Peyer's patch (tissue), 4 donors: Measurements from ENCODE around the gene C17orf50.

Experiments
- POLR2A ChIP-seq, 2 donors: fragments of 450-650 bp; IDR thresholded peaks; one replicate each; pipeline ENCODE4 v1.5.1; 2017; ENCODE audit warnings: antibody characterized with exemption in 2 of 2, mild to moderate bottlenecking in 2 of 2, moderate library complexity in 2 of 2
- TF ChIP-seq, protein P1 (sequence below), 6 experiments: fragments of 450-650 bp in 4 of 6; fragments of 200-600 bp in 2 of 6; sonication (generic) in 1 of 6; IDR thresholded peaks; one replicate each; pipeline ENCODE4 v1.5.1; 2017 to 2019; ENCODE audit warnings: antibody characterized with exemption in 6 of 6, mild to moderate bottlenecking in 3 of 6, moderate library complexity in 1 of 6

DNA sequence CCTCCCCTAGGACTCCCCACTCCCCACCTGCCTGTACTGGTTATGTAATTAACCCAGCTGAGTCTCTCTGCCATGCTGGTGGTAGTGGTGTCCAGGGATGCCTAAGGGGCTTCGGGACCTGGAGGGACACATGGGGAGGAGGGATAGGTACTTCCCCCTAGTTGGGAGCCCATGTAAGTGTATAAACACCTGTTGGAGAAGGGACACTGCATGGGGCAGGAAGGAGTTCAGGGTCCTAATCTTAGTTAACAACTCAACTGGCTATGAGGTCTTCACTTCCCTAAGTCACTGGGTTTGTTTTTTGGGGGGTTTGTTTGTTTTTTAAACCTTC is 27.9 kb upstream of the C17orf50 start:
- TF ChIP-seq, protein P1, sequence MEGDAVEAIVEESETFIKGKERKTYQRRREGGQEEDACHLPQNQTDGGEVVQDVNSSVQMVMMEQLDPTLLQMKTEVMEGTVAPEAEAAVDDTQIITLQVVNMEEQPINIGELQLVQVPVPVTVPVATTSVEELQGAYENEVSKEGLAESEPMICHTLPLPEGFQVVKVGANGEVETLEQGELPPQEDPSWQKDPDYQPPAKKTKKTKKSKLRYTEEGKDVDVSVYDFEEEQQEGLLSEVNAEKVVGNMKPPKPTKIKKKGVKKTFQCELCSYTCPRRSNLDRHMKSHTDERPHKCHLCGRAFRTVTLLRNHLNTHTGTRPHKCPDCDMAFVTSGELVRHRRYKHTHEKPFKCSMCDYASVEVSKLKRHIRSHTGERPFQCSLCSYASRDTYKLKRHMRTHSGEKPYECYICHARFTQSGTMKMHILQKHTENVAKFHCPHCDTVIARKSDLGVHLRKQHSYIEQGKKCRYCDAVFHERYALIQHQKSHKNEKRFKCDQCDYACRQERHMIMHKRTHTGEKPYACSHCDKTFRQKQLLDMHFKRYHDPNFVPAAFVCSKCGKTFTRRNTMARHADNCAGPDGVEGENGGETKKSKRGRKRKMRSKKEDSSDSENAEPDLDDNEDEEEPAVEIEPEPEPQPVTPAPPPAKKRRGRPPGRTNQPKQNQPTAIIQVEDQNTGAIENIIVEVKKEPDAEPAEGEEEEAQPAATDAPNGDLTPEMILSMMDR (IDR thresholded peaks at IDR 0.05), result no peak
- no peak for TF ChIP-seq POLR2A (IDR thresholded peaks at IDR 0.05)
